GM19397 (cell line): ENCODE measurements around the gene CEND1.

Experiments used
- ATAC-seq: cut with Tn5 transposase; IDR thresholded peaks from one replicate; pipeline ENCODE4 v1.9.1; 2021; ENCODE audit warnings: mild to moderate bottlenecking, moderate library complexity; ENCODE audit not compliant: unreplicated experiment

Gene CEND1

DNA sequence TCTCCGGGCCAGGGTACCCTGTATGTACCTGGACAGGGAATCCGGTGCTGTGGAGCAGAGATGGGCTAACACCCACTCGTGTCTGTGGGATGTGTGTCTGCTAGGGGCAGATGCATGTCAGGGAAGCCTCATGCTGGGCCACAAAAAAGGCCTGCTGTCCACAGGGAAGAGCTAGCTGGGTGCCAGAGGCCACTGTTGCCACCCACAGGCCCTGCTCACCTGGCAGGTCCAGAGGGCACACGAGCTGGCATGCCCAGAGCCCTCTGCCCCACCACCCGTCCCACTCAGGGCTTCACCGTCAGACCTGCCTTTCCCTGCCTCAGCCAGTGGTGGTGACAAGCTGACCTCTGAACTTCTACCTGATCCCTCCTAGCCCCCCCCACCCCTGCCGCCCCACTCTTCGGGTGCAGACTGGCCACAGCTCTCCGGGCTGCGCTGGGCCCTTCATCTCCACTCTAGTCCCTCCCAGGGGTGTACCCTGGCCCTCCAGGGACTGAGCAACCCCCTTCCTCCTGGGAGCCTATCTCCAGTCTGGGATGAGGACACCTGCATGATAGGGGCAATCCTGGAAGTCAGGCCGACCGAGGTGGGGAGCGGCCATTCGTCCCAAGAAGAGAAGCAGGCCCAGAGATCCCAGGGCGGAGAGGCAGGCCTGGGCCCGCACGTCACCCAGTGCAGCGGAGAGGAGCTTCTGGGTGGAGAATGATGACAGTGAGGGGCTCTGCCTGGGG, 6.8 kb upstream of the CEND1 start:
- ATAC-seq: no peak

DNA sequence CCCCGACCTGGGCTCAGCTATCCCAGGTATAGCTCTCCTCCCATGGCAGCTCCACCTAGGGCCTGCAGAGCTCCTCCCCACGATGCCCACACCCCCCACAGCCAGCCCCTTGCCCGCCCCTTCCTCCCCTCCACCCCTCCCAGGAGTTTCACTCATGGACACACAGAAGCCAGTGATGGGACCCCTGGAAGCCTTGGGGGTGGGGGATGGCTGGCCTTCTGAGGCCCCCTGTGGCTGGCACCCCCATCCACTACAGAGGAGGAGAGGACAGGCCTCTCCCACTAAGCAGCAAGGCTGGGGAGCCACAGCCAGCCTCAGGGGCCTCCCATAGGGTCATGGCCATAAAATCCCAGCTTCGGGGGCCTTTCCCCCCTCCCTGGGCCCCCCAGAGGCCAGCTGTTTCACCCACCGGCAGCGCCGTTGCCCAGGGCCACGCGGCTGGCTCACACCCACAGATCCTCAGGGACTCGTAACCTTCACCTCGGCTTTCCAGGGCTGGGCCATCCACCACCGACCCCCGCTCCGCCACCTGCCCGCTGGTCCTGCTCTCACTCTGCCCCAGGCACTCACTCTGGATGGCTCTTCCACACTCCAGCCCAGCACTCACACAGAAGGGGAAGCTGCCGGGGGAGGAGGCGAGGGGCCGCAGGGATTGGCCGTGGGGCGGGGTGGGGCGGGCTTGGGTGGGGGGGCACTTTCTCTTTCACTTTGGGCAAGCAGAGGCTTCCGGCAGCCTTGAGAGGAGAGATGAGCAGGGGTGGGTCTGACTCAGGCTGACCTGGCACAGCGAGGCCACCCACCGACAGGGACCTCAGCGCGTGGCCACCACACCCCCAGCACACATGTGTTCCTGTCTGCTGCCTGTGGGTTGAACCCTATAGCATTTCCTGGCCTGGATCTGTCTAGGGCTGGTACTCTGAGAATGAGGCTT, 6.0 kb upstream of the CEND1 start:
- no peak for ATAC-seq

DNA sequence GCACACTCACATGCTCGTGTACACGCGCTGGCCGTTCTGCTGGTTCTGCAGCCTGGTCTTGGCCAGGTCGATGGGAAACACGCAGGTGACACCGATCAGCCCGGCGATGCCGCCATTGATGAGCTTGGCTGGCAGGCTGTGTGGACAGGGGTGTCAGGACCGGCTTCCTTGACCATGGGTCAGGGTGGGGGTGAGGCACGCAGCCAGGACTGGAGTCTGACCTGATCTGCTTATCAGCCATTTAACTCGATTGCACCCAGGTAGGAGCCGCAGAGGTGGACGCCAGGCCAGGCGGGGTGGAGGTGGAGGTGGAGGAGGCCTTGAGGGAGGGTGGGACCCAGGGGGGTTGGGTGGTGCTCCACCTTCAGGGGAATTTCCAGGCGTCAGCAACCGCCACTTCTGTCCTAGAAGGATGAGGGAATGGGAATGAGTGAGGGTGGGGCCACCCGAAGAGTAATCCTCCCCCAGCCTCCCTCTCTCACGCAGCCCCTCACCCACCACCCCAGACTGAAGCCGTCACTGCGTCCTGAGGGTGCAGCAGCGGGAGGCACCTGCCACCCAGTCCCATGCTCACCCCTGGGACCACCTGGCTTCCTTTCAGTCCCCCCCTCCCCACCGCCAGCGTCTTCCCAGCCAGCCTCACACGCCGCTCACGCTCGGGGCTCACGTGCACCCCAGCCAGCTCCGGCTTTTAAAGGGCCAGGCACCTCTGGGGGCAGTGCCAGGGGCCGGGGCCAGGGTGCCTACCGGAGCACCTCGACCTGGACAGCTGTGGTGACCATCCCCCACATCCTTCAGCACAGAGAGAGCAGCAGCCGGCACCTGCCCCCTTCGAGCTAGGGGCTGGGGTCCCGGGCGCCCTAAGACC, 5.1 kb upstream of the CEND1 start:
- ATAC-seq: no peak

DNA sequence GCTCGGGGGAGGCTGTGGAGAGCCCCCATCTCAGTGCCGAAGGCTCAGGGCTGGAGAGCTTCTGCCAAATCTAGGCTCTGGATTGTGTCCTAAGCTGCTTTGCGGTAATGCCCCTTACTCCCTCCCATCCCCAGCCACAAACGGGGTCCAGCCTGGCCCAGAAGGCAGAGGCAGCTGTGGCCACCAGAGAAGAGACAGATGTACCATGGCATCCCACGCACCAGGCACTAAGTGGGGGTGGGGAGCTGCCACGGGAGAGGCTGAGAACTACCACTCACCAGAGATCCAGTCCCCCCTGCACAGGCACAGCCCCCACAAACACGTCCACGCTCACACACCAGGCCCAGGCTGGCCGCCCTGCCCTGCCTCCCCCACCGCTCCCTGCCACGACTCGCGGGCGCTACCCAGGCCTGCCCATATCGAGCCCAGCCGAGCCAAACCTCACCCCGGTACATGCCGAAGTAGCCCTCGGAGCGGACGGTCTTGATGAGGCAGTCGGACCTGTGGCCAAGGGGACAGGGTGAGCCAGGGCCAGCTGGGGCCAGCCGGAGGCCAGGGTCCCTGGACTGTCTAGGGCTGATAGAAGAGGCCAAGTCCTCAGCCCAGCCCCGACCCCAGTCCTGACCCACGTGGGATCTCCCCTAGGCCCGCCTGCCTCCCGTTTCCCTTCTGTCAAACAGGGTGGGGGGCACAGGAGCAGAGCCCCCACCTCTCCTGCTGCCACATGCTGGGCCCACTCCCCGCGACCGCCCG, 4.3 kb upstream of the CEND1 start:
- ATAC-seq: no peak

DNA sequence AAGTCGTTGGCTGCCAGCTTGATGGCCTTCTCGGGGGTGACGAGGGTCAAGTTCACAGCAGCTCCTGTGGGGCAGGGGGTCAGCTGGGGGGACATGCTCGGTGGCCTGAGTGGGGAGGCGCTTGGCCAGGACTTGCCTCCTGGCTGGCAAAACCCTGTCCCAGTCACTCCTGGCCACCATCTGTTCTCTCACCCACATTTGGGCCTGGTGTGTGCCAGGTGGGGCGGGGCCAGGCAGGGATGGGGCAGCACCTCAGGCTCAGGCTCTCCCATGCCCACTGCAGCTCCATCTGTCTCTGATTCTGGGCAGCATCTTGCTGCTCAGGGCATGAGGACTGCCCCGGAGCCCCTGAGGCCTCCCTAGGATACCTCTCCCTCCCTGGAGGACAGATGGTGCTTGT, 3.7 kb upstream of the CEND1 start:
- no peak for ATAC-seq

DNA sequence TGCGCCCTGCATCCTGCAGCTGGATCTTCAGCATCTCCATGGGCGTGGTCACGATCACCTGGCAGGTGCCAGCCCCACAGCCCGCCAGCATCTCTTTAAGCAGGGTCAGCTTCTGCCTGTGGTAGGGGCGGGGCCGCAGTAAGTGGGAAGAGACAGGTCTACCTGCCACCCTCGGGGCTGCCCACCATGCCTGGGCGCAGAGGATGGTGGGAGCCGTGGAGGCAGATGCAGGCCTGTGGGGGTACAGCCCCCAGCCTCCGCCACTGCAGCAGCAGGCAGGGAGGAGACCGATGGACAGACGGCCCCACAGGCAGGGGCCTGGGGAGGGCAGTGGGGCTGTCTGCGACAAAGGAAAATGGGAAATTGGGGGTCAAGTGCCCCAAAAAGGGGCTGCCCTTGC, 3.0 kb upstream of the CEND1 start:
- ATAC-seq: no peak

DNA sequence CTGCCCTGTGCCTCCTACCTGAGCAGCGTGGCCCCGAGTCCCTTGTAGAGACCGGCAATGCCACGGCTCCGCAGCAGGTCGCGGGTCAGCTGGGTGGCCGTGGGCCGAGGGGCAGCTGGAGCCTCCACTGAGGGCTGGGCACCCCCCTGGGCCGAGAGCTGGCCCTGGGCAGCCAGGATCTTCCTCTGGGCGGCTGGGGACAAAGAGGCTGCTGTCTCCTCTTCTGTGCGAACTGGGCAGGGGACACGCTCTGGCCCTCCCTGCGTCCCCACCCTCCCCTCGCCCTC, 2.6 kb upstream of the CEND1 start:
- ATAC-seq: no peak

DNA sequence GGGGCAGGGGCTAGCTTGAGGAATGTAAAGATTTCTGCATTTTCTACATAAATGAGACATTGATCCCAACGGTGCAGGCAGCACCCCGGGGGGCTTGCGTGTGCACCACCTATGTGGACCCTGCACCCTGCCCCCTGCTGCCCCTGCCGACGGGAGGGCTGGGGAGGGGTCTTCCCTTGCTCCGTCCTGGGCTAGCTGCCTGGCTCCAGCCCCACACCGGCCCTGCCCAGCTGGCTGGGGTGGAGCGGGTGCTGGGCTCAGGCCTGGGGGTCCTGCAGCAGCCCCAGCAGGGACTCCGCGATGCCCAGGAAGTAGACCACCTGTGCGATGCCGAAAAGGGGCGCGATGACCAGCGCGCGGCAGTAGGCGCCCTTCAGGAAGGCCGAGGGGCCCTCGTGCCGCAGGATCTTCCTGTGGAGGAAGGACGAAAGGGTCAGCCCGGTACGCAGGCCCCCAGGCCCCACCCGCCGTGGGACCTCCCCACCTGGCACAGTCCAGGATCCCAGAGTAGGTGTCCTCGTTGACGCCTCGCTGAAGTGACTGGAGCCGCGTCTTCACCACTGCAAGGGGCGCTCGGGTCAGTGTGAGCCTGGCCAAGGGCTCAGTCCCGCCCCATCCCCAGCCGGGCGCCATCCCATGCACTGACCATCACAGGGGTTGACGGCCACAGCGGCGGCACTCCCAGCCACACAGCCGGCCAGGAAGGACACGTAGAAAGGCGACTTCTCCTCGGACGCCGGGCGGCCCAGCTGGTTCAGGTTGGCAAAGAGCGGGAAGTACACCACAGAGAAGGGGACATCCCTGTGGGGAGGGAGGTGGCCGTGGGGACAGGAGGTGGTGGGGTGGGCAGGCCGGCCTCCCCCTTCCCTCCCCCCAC, 2.0 kb upstream of the CEND1 start:
- no peak for ATAC-seq

DNA sequence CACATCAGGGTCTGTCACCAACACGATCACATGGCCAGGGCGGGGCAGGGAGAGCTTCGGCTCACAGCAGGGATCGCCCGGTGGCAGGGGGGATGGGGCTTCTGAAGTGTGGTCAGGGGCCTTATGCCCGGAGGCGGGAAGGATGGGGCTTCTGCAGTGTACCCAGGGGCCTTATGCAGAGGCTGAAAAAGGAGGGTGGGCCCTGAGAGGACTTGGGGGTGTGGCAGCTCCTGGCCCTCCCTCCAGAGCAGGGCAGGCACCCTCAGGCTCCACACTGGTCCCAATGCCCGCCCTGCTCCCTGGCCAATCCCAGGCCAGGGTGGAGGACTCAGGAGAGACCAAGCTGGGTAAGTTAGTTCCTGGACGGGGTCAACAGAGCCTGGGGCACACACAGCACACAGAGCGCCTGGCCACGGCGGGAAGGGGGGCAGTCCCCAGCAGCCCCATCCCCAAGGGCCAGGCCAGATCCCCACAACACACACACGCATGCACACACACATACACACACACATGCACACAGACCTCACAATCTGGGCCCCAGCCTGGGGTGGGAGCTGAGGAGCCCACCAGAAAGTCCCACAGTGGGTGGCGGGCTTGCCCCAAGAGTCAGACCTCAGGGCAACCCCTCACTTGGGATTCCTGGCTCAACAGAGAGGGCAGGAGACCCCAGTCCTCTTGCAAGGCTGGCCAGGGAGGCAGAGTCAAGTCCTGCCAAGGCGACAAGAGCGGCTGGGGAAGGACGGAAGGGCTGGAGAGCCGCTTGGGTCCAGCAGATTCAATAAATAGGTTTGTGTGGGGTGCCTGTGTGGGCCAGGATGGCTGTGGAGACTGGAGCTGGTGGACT, 1.1 kb upstream of the CEND1 start:
- no peak for ATAC-seq

DNA sequence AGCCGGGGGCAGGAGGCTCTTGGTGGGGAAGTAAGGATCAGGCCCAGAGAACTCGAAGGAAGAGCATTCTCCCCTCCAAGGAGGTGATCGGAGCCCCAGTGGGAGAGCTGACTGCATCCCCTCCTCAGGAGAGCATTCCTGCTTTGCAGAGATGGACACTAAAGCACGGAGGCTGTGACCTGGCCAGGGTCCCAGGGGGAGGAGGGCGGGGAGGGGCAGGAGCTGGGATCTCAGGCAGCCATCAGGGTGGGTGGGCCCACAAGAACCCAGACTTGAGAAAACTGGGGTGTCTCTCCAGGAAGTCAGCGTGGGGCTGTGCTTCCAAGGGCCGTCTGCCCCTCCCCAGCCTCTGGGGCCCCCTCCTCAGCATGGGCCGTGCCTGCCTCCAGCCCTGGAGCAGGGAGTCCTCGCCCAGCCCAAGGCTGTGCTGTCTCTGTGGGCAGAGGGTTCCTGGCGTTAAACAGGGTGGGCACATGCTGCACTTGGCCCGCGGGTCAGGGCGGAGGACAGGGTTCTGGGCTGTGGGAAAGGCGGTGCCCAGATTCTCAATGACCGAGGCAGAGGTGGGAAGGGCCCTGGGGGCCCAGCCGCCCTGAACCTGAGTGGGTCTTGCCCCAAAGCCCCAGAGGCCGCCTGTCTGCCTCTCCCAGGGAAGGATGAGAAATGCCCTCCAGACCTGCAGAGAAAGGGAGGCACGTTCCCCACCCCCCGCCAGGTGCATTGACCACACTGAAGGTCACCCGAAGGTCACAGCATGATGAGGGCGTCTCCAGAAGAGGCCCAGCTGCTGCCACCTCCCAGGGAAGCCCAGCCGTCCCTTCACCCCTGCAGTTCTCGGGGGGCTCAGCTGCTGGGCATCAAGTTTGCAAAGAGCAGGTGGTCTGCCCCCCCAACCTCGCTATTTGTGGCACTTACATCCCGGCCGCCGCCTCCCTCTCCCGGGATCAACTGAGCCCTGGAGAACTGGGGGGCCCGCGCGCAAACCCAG, 643 bp downstream of the CEND1 start:
- ATAC-seq: no peak

DNA sequence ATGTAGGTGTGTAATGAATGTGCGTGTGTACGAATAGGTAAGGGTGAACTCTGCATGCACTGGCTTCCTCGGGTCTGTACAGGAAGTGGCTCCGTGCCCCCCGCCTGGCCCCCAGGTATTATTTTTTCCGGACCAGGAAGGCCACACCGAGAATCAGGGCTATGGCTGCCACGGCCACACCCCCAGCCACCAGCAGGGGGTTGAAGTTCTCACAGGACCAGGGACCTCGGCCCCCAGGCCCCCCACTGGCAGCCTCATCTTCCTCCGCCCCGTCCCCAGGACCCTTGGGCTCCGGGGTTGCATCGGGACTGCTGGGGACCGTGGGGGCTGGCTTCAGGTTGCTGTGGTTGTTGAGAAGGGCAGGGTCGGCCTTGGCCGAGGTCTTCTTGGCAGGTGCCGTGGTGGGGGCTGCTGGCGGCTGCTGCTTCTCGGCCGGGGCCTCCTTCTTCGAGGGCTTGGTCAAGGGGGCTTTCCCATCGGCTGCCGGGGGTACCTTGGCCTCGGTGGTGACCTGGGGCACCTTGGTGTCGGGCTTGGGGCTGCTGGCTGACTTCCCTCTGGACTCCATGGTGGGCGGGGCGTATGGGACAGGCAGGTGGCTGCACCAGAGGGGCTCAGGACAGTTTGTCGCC, 1.8 kb downstream of the CEND1 start:
- no peak for ATAC-seq

DNA sequence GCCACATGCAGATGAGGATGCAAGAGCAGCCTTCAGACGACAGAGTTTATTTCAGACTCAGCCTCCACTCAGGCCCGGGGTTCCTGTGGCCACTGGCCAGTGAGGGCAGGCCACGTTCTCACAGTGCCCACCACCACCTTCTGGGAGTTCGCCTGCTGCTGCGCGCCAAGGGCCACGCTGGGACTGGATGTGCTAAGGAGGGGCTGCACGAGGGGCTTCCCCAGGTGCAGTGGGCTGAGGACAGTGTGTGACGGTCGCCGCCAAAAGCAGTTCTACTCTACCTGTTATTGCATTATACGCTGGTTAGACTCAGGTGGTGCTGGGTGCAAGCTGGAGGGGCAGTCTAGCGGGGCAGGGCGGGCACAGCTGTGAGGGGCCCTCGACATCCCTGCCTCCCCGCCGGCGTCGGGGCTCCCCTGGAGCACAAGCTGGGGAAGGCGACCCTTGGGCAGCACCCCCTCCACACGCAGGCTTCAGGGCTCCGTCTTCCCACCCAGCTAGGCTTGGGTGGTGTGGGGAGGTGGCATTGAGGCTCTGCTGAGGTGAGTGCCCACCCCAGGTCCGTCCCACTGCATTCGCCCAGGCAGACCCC, 2.7 kb downstream of the CEND1 start:
- ATAC-seq: no peak

DNA sequence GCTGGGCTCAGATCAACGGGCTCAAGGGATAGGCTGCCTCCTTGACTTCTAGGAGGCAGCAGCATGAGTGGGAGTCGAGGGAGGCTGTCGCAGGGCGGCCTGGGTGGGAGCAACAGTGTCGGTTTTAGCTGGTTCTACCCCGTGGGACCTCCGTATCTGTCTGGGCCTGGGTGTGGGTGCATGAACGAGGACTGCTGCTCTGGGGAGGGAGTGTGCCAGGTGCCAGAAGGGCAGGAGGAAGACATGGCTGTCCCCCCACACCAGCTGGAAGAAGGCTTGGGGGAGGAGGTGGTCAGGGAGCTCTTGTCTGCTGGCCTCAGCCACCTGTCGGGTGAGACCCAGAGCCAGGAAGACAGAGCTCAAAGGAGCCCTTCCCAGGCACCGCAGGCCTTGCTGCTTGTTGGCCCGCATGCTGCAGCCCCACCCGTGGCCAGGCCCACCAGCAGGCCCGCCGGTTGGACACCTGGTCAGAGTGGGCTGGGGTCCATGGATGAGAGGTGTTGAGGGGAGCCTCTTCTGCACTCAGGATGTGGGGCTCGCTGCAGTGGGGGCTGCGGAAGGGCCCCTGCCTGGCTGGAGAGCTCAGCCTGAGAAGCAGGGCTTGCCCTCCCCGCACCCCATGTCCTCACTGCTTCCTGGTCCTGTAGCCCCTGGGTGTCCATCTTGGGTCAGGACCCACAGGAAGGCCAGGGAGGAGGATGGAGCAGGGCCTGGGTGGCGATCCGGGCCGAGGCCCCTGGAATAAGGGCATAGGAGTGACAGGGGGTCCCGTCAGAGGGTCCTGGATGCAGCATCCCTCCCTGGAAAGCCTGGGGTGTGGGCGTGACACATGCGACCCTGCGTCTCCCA, 3.4 kb downstream of the CEND1 start:
- no peak for ATAC-seq

DNA sequence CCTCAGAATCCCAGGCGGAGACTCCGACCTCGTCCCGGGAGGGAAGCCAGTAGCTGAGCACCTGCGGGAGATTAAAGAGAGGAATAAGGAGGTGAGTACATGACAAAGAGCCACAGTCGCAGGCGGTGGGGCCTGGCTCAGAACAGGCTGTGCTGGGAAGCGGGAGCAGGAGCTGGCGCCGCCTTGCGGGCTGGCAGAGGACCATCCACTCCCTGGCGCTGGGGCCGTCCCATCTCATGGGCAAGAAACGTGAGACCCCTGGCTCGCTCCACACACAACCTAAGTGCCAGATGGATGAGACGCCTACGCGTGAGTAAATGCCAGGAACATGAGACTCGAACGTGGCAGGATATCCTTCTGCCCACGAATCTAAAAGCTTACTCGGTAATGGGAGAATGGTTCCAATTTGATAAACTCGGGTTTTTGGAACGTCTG, 6.3 kb downstream of the CEND1 start:
- ATAC-seq: no peak

DNA sequence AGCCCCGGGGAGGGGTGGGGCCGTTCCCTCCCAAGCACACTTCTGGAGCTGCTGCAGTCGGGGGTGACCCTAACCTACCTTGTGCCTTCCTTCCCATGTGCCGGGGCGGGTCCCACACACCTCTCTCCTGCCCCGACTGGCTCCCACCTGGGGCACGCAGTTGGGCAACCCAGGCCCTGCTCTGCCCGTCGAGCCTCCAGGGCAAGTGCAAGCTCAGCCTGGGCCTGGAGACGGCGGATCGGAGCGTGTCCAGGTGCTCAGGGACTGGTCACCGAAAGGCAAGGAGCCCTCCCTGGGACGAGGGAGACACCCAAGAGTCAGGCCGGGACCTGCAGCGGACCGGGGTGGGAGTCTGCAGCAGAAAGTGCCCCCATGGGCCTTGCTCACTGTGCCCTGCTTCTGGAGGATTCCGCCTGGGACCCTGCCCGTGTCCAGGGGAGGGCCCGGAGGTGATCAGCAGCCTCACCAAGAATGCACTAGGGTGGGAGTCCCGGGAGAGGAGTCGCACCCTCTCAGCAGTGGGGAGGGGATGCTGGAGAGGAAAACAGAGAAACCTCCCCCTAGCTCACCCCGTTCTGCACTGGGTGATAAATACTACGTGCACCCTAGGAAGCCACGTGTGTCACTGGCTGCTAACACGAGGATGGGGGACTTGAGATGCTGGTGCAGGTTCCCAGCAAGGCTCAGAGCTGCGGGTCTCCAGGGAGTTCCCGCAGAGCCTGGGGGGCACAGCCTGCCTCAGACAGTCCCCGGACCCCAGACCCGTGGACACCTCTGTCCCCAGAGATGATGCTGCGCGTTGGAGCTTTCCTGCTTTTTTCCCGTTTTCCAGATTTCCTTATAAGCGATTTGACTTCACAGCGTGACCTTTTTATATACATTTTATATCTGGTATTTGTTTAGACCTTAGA, 7.4 kb downstream of the CEND1 start:
- no peak for ATAC-seq
